HL-60/S4 treated with retinoic acid at 250 ng/mL for 4 days and 3 days (cell line): ENCODE measurements around the gene HECTD4.

Experiments used
- in situ Hi-C: fragments of 300-500 bp; cut with MboI; formaldehyde crosslinking; loops from 2 replicates; pipeline ENCODE4 v1.7.0; 2022; ENCODE audit warnings: low sequenced_read_pairs

Gene HECTD4

DNA sequence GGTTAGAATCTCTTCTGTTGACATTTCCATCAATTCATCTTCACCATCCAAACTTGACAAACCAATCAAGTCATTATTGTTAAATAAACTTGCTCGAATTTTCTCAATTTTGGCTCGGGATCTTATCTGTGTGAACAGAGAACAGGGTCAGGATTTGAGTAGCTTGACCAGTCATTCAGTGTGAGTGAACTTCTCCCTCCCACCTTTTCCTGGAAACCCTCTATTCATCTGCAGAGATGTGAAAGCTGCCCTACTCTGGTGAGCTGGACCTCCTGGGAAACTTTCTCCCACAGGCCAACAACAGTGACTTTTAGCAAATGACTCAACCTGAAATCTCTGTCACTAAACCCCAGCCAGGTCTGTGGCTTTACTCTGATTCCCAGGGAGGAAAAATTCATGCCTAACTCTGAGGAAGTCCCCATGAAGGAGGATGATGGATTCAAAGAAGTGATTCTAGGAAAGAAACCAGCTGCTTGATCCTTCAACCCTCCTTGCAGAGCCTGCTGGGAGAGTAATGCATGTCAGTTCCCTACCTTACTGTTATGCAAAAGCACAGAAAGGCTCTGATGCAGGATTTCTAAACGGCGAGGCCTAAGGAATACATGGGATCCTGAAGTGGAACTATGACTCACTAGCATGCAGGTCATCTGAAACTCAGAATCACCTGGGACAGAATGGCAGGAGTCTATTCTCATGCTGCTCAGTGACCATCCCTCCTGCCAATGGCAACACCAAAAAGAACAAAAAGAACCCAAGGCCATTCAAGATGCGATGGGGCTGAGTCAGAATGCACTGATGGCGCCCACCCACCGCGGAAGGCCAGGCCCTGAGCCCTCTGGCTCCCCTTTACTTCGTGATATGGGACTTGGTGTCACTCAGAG lies 198.8 kb downstream of the HECTD4 start:
- in situ Hi-C loops = no loop called here

DNA sequence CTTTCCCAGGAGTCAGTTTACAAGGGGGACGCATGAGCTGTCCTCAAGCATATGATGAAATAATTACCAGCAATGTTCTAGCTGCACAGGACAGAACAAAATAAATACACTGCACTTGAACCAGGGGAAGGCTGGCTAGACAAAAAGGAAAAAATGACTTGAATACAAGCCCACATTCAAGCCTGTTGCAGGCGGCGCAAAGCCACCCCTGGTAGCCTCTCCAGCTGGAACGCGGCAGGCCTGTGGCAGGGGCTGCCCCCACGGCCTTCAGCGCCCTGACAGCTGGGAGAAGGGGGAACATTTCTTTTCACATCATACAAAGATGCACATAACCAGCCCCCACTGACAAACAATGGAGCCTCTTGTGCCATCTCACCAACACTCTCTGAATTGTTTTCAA lies 199.7 kb downstream of the HECTD4 start:
- in situ Hi-C loops = no loop called here

- in situ Hi-C loops = no loop called here
Observed at GRCh38 chr12:112180422-112180821, 201.8 kb downstream of the HECTD4 start.

DNA sequence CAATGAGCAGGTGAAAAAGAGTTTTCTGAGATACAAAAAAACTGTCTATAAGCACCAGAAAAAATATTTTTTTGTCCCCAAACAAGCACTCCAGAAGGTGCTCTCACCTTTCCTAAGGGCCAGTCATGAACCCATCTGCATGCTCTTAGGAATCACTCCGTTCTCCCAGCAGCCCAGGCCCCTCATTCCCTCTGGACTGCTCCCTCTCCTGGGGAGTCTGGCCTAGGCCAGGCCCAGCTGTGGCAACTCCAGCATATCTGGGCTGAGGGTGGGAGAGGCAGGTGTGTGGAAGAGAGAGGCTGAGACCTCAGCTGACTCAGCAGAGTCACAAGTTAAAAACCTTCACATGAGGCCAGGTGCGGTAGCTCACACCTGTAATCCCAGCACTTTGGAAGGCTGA lies 202.3 kb downstream of the HECTD4 start:
- in situ Hi-C loops = no loop called here

DNA sequence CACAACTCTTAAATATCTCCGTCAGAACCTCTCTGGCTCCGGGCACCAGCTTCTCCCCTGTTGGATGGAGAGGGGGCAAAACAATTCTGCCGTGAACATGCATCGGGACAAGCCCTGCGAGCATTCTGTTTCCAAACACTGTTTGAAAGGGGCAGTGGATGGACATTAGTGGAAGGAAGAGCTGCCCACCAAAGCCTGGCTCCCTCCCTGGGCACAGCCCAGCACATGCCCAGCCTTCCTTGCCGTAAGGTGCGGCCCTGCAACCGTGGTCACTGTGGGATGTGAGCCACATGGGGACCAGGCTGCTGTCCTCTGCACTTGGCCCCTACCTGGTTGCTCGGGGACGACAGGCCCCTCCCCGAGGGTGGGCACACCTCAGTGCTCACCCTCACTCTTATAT lies 202.9 kb downstream of the HECTD4 start:
- in situ Hi-C loops = no loop called here

GRCh38 chr12:112178796-112179195 lies 203.4 kb downstream of the HECTD4 start:
- in situ Hi-C loops = no loop called here

- in situ Hi-C loops = no loop called here
Observed at GRCh38 chr12:112176321-112177010, 205.8 kb downstream of the HECTD4 start.

- in situ Hi-C loops = no loop called here
Observed at GRCh38 chr12:112175361-112176155, 206.7 kb downstream of the HECTD4 start.

DNA sequence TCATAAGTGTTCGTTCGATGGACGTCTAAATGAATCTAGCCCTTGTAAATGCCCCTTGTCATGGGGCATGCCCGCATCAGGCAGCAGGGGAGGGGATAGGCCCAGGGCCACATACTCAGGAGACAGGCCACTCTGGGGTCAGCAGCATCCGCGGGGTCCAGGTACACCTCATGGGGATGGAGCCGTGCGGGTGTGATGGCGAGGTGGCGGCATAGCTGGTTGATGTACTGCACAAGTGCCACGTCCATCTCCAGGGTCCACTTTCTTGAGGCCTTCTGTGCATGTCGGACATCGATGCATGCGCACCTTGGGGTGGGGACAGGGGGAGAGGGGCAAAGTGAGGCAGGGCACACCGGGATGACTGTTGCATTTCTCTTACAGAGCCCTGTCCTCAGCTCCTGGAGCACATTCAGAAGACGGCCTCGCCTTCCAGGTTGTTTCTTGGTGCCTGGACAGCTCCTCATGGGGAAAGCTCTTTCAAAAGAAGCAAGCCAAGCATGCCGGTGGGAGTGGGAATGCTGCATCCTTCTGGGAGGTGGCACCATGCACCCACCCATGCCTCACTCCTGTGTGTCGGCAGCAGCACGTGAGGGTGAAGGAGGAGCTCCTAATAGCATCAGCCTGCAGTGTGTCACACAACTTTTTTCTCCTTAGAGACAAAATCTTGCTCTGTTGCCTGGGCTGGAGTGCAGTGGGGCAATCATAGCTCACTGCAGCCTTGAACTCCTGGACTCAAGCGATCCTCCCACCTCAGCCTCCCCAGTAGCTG lies 209.5 kb downstream of the HECTD4 start:
- in situ Hi-C loops = no loop called here

DNA sequence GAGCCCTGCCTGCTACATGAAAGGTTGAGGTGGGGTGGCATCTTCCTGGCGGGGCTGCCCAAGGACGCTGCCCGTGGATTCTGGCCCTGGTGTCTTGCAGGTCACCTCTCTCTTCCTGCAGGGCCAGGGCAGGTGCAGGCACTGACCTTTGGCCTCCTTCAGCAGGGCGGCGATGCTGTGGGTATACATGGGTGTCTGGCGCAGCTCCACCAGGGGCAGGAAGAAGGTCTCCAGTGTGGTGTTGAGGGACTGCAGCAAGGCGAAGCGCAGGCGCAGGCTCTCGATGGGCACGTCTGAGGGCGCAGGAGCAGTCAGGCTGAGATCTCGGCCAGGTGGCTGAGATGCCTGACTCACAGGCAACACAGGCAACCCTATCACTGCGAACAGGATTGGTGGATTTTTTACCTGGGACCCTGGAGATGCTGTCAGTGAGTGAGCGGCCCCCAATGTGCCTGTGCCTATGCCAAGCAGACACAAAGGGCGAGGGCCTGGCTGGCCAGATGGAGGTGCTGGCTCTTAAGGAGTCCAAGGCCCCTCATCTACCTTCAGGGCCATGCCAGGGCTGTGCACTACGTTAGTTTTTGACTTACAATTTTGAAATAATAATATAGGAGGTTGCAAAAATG lies 211.1 kb downstream of the HECTD4 start:
- in situ Hi-C loops = no loop called here

GRCh38 chr12:112170376-112170775 lies 211.9 kb downstream of the HECTD4 start:
- in situ Hi-C loops = no loop called here

DNA sequence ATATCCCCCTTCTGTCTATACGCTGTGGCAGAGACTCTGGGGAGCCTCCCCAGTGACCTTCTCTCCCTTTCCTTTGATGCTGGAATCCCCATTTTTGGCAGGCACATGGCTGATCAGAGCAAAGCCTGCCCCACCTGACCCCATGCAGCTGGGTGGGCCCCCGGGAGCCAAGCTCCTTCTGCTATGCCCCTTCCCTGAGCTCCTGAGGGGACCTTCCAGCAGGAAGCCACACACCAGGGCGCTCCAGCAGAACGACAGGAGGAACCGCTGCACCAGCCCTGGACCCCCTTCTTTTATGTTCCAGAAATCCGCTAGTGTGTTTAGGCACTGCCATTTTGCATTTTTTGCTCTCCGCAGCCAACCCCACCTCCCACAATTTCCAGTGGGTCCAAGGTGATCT lies 212.3 kb downstream of the HECTD4 start:
- in situ Hi-C loops = no loop called here

GRCh38 chr12:112169161-112169872 lies 212.9 kb downstream of the HECTD4 start:
- in situ Hi-C loops = no loop called here

DNA sequence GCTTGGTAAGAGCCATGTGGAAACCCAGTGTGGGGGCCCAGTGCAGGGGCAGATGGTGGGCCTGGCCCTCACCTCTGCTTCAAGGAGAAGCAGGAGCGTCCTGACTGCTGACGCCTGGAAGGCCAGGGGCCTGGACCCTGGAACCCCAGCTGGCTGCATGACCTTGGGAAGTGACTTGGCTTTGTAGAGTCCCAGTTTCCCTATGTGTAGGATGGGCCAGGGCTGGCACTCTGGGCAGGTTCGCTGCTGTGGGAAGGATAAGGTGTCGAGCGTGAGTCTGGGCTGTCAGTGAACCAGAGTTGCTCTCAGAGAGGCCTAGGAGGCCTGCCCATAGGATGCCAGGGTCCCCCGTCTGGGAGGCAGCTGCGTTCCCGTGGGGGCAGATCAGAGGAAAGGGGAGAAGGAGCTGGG lies 213.7 kb downstream of the HECTD4 start:
- in situ Hi-C loops = no loop called here

- in situ Hi-C loops = no loop called here
Observed at GRCh38 chr12:112167718-112168525, 214.3 kb downstream of the HECTD4 start.

DNA sequence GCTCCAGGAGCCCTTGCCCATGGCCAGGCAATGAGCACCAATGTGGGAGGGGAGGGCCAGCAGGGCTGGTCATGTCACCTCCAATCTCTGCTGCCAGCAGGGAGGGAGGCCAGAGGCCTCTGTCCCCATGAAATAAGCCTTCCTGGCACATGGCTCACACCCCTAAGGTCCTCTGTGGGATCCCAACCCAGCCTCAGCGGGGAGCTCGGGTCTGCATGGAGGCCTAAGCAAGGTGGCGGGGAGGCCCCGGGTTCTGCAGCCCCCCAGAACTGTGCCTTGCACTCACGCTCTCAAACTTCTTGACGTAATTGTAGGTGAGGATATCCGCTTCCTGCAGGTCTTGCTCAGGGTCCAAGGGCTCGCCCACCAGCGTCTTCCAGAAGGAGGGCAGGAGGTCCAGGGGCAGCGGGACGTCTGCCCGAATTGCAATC lies 215.2 kb downstream of the HECTD4 start:
- in situ Hi-C loops = no loop called here

- in situ Hi-C loops = no loop called here
Observed at GRCh38 chr12:112166051-112167015, 215.9 kb downstream of the HECTD4 start.

DNA sequence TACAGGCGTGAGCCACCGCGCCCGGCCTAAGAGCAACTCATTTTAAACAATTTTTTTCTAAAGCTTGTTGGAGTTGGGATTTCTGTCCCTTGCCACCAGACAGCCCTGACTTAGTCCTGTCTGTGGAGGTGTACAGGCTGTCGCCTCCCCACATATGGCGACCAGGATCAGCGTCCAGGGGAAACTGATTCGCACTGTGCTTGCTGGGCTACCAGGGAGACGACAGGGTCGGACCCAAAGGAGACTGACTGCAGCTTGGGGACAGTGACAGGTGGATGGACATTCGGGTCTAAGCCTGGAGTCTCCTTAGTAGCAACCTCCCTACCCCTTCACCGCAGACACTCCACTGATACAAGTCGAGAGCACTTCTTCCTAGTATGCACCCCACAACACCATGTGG lies 216.6 kb downstream of the HECTD4 start:
- in situ Hi-C loops = no loop called here
